Adrenal gland (tissue), 5 donors: ENCODE measurements around the gene FGA.

ENCODE experiments used
- POLR2A ChIP-seq, 2 donors: fragments of 450-650 bp; IDR thresholded peaks; one replicate each; pipeline ENCODE4 v1.6.1; 2017; ENCODE audit warnings: antibody characterized with exemption in 2 of 2, mild to moderate bottlenecking in 2 of 2, moderate library complexity in 1 of 2
- TF ChIP-seq, protein P1 (sequence below), 6 experiments: fragments of 450-650 bp in 4 of 6; fragments of 200-600 bp in 2 of 6; sonication (generic) in 1 of 6; IDR thresholded peaks; 1 replicate in 5 of 6; 2 replicates in 1 of 6; pipeline versions ENCODE4 v1.5.1 to v1.8.0; 2016 to 2021; ENCODE audit warnings: antibody characterized with exemption in 6 of 6, mild to moderate bottlenecking in 2 of 6, moderate library complexity in 1 of 6
- donor health status: DM: no; HTN: no; CAD: no.

DNA sequence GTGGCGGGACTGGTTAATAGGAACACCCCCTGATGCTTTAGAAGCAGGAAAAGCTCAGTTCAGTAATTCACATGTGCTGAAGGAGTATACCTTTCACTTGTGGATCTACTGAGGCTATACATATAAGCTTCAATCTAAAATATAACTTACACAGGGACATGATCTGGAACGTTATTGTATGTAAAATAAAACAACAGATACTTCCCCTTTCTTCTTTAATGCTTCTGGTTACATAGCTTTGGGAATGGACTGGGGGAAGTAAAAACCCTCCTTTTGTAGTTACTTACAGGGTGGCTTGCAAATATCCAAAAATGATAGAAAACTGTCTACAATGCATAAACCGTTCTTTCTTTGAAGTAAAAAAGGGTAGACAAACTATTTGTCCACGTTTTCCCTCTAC lies 20.0 kb upstream of the FGA start:
- TF ChIP-seq, protein P1, sequence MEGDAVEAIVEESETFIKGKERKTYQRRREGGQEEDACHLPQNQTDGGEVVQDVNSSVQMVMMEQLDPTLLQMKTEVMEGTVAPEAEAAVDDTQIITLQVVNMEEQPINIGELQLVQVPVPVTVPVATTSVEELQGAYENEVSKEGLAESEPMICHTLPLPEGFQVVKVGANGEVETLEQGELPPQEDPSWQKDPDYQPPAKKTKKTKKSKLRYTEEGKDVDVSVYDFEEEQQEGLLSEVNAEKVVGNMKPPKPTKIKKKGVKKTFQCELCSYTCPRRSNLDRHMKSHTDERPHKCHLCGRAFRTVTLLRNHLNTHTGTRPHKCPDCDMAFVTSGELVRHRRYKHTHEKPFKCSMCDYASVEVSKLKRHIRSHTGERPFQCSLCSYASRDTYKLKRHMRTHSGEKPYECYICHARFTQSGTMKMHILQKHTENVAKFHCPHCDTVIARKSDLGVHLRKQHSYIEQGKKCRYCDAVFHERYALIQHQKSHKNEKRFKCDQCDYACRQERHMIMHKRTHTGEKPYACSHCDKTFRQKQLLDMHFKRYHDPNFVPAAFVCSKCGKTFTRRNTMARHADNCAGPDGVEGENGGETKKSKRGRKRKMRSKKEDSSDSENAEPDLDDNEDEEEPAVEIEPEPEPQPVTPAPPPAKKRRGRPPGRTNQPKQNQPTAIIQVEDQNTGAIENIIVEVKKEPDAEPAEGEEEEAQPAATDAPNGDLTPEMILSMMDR (IDR thresholded peaks at IDR 0.05): no peak
- no peak for TF ChIP-seq POLR2A (IDR thresholded peaks at IDR 0.05)
